Natural killer cell (primary cell): ENCODE data around the gene CHCHD10. TPM values are rescaled to one million over a fixed set of nuclear protein-coding genes. Genes with fewer than 3 reads are reported as not detected.

ENCODE experiments used
- ATAC-seq, 3 donors: fragments of 150-1000 bp in 2 of 3; fragments of 200-7000 bp in 1 of 3; cut with Tn5 transposase; 1 replicate in 1 of 3; 2 replicates in 2 of 3; pipeline ENCODE4 v1.10.0; 2021; ENCODE audit warnings: mild to moderate bottlenecking in 2 of 3, moderate library complexity in 2 of 3
- DNase-seq, 2 donors: peaks; one replicate each; pipeline versions ENCODE4 v3.0.0 to v3.0.0-alpha.2; 2013 to 2021; ENCODE audit warnings: mixed read lengths in 1 of 2
- H3K27ac ChIP-seq: one replicate; pipeline ENCODE4 v1.5.1; 2013; ENCODE audit warnings: mild to moderate bottlenecking, low read length
- H3K27me3 ChIP-seq: one replicate; pipeline ENCODE4 v1.6.1; 2013; ENCODE audit warnings: low read length; ENCODE audit not compliant: control insufficient read depth, insufficient read depth
- H3K36me3 ChIP-seq: one replicate; pipeline ENCODE4 v1.6.1; 2013; ENCODE audit warnings: low read length; ENCODE audit not compliant: control insufficient read depth, insufficient read depth
- H3K4me1 ChIP-seq: one replicate; pipeline ENCODE4 v1.6.1; 2013; ENCODE audit warnings: low read length; ENCODE audit not compliant: control insufficient read depth, insufficient read depth
- H3K4me3 ChIP-seq: one replicate; pipeline ENCODE4 v1.5.1; 2013; ENCODE audit warnings: low read length
- H3K9me3 ChIP-seq: one replicate; pipeline ENCODE4 v1.6.1; 2013; ENCODE audit warnings: low read length; ENCODE audit not compliant: control insufficient read depth, insufficient read depth
- H3K27ac Mint-ChIP-seq, 2 donors: one replicate each; pipeline ENCODE4 v1.8.0; 2022; ENCODE audit warnings: mild to moderate bottlenecking in 2 of 2, mixed read lengths in 2 of 2, moderate library complexity in 1 of 2
- H3K27me3 Mint-ChIP-seq, 2 donors: one replicate each; pipeline ENCODE4 v1.8.0; 2022; ENCODE audit warnings: low read depth in 2 of 2, mixed read lengths in 2 of 2
- H3K36me3 Mint-ChIP-seq: one replicate; pipeline ENCODE4 v1.8.0; 2022; ENCODE audit warnings: mixed read lengths
- H3K4me1 Mint-ChIP-seq, 2 donors: one replicate each; pipeline ENCODE4 v1.8.0; 2022; ENCODE audit warnings: mixed read lengths in 2 of 2
- H3K4me3 Mint-ChIP-seq: one replicate; pipeline ENCODE4 v1.8.0; 2022; ENCODE audit warnings: mild to moderate bottlenecking, moderate library complexity, mixed read lengths
- H3K9me3 Mint-ChIP-seq, 2 donors: one replicate each; pipeline ENCODE4 v1.8.0; 2022; ENCODE audit warnings: mixed read lengths in 2 of 2
- WGBS: methylation state at CpG from one replicate; pipeline ENCODE4 v1.1.7; 2013; ENCODE audit warnings: missing lambda C conversion rate; ENCODE audit not compliant: insufficient coverage; 5-methylcytosine and 5-hydroxymethylcytosine counted together
- intact Hi-C: fragments of 100-400 bp; cut with micrococcal nuclease; formaldehyde crosslinking; loops from one replicate; pipeline ENCODE4 v1.14.2; 2022
- total RNA-seq, 4 donors: library from RNA; stranded (reverse); fragments of 120-200 nt in 1 of 4; gene quantifications; one replicate each; pipeline versions ENCODE4 v1.2.3 to v1.2.4, GENCODE V29; 2013 to 2022
- TF ChIP-seq, protein P1 (sequence below): fragments of 200-600 bp; IDR thresholded peaks from one replicate; pipeline ENCODE4 v1.8.0; 2022; ENCODE audit warnings: antibody characterized with exemption

The CHCHD10 gene
- total RNA-seq, 3 donors from 2014 or later (not counting 1 experiment from before 2014, with no cell fraction given): 9.3 to 22.5 (median 13.8) TPM

GRCh38 chr22:23769321-23769965 lies 1.7 kb upstream of the CHCHD10 start:
- H3K27me3 Mint-ChIP-seq: no peaks in the 10 kb centered on the region
- Histone ChIP-seq H3K4me1 (peaks cover 65% of the 10 kb centered on the region), H3K27ac (no peak overlapping the region), H3K9me3 (no peaks in the 10 kb centered on the region), H3K36me3 (no peaks in the 10 kb centered on the region), H3K4me3 (no peak overlapping the region), H3K27me3 (no peaks in the 10 kb centered on the region)
- 56% methylated on average over 6 of the region's 6 CpGs for WGBS
- TF ChIP-seq, protein P1, sequence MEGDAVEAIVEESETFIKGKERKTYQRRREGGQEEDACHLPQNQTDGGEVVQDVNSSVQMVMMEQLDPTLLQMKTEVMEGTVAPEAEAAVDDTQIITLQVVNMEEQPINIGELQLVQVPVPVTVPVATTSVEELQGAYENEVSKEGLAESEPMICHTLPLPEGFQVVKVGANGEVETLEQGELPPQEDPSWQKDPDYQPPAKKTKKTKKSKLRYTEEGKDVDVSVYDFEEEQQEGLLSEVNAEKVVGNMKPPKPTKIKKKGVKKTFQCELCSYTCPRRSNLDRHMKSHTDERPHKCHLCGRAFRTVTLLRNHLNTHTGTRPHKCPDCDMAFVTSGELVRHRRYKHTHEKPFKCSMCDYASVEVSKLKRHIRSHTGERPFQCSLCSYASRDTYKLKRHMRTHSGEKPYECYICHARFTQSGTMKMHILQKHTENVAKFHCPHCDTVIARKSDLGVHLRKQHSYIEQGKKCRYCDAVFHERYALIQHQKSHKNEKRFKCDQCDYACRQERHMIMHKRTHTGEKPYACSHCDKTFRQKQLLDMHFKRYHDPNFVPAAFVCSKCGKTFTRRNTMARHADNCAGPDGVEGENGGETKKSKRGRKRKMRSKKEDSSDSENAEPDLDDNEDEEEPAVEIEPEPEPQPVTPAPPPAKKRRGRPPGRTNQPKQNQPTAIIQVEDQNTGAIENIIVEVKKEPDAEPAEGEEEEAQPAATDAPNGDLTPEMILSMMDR: no peak
- no peak for DNase-seq
- intact Hi-C loops: loop anchor here (5.0 kb wide), 1 partner anchor 78 kb away; no protein-coding TSS in a partner anchor
- H3K4me3 Mint-ChIP-seq: peak overlapping the region; percentile 28
- no peaks in the 10 kb centered on the region for H3K9me3 Mint-ChIP-seq
- H3K36me3 Mint-ChIP-seq: no peaks in the 10 kb centered on the region
- H3K27ac Mint-ChIP-seq: no peak overlapping the region
- no peak for ATAC-seq
- H3K4me1 Mint-ChIP-seq: peaks cover 10 to 38% of the 10 kb centered on the region in 2 donors

- Histone ChIP-seq H3K9me3 (no peaks in the 10 kb centered on the region), H3K27ac (no peak overlapping the region), H3K4me3 (peak overlapping the region; percentile 57), H3K36me3 (no peaks in the 10 kb centered on the region), H3K4me1 (peaks cover 77% of the 10 kb centered on the region), H3K27me3 (no peaks in the 10 kb centered on the region)
- intact Hi-C loops: loop anchor here (5.0 kb wide), 1 partner anchor 80 kb away; no protein-coding TSS in a partner anchor
- H3K9me3 Mint-ChIP-seq: no peaks in the 10 kb centered on the region
- WGBS: 10% methylated on average over 27 of the region's 27 CpGs
- H3K36me3 Mint-ChIP-seq: no peaks in the 10 kb centered on the region
- ATAC-seq: peak in 1 of 3 donors; percentile 2
- no peak overlapping the region for H3K27ac Mint-ChIP-seq
- peak overlapping the region; percentile 49 for H3K4me3 Mint-ChIP-seq
- no peak for DNase-seq
- no peaks in the 10 kb centered on the region for H3K27me3 Mint-ChIP-seq
- peaks cover 16 to 48% of the 10 kb centered on the region in 2 donors for H3K4me1 Mint-ChIP-seq
- TF ChIP-seq, protein P1: no peak
Observed at GRCh38 chr22:23767303-23767672, 484 bp downstream of the CHCHD10 start.

- H3K4me1 ChIP-seq: peaks cover 62% of the 10 kb centered on the region
- intact Hi-C loops: loop anchor here (5.0 kb wide), 1 partner anchor 82 kb away; no protein-coding TSS in a partner anchor
- H3K27me3 Mint-ChIP-seq: no peaks in the 10 kb centered on the region
- no peaks in the 10 kb centered on the region for H3K36me3 Mint-ChIP-seq
- no peaks in the 10 kb centered on the region for H3K9me3 ChIP-seq
- ATAC-seq: no peak
- no peak overlapping the region for H3K27ac ChIP-seq
- no peaks in the 10 kb centered on the region for H3K36me3 ChIP-seq
- H3K9me3 Mint-ChIP-seq: no peaks in the 10 kb centered on the region
- peaks cover 16 to 40% of the 10 kb centered on the region in 2 donors for H3K4me1 Mint-ChIP-seq
- TF ChIP-seq, protein P1: no peak
- no peak overlapping the region for H3K27ac Mint-ChIP-seq
- DNase-seq: no peak
- H3K27me3 ChIP-seq: no peaks in the 10 kb centered on the region
- 88% methylated on average over 9 of the region's 9 CpGs for WGBS
- H3K4me3 ChIP-seq: no peak overlapping the region
- H3K4me3 Mint-ChIP-seq: peak overlapping the region; percentile 65
Observed at GRCh38 chr22:23764899-23765881, 2.6 kb downstream of the CHCHD10 start.
